Mucosa of rectum (tissue), 2 donors: ENCODE data around the gene MVD.
A peak's percentile ranks its signal among the peaks of the same experiment; 100 is the strongest.

Source experiments
- H3K27ac ChIP-seq, 2 donors: one replicate each; pipeline ENCODE4 v1.7.0; 2013; ENCODE audit warnings: inconsistent platforms in 2 of 2, low read depth in 2 of 2, low read length in 2 of 2
- H3K27me3 ChIP-seq, 2 donors: one replicate each; pipeline ENCODE4 v1.7.0; 2013; ENCODE audit warnings: low read length in 2 of 2; ENCODE audit not compliant: control insufficient read depth in 2 of 2, insufficient read depth in 2 of 2
- H3K36me3 ChIP-seq, 2 donors: one replicate each; pipeline ENCODE4 v1.7.0; 2013; ENCODE audit warnings: low read length in 2 of 2; ENCODE audit not compliant: control insufficient read depth in 2 of 2, insufficient read depth in 2 of 2
- H3K4me1 ChIP-seq, 2 donors: one replicate each; pipeline ENCODE4 v1.7.0; 2013; ENCODE audit warnings: low read length in 2 of 2, mild to moderate bottlenecking in 1 of 2; ENCODE audit not compliant: control insufficient read depth in 2 of 2, insufficient read depth in 2 of 2
- H3K4me3 ChIP-seq, 2 donors: one replicate each; pipeline ENCODE4 v1.7.0; 2013; ENCODE audit warnings: low read length in 2 of 2
- H3K9ac ChIP-seq, 2 donors: one replicate each; pipeline ENCODE4 v1.7.0; 2013; ENCODE audit warnings: low read length in 2 of 2, low read depth in 1 of 2, mild to moderate bottlenecking in 1 of 2
- H3K9me3 ChIP-seq, 2 donors: one replicate each; pipeline ENCODE4 v1.7.0; 2013; ENCODE audit warnings: low read length in 2 of 2; ENCODE audit not compliant: control insufficient read depth in 2 of 2
- donor health status: healthy.
- donor health status: Normal muscosa, but diverticular disease.

The MVD gene

GRCh38 chr16:88697116-88697830 lies 34.4 kb upstream of the MVD start:
- H3K27ac ChIP-seq: no peak overlapping the region
- no peak overlapping the region for H3K9ac ChIP-seq
- peaks cover 0 to 13% of the 10 kb centered on the region in 2 donors for H3K36me3 ChIP-seq

GRCh38 chr16:88696441-88696840 lies 33.5 kb upstream of the MVD start:
- Histone ChIP-seq H3K9ac (no peak overlapping the region), H3K27me3 (no peaks in the 10 kb centered on the region), H3K36me3 (peaks cover 0 to 13% of the 10 kb centered on the region in 2 donors), H3K9me3 (no peaks in the 10 kb centered on the region), H3K27ac (no peak overlapping the region), H3K4me1 (peaks cover 7 to 11% of the 10 kb centered on the region in 2 donors), H3K4me3 (no peak overlapping the region)

More at GRCh38 chr16:88697116-88697830, 34.4 kb upstream of the MVD start:
- Histone ChIP-seq H3K4me1 (peaks cover 12 to 13% of the 10 kb centered on the region in 2 donors), H3K9me3 (no peaks in the 10 kb centered on the region), H3K27me3 (no peaks in the 10 kb centered on the region), H3K4me3 (no peak overlapping the region)

GRCh38 chr16:88695753-88696152 lies 32.9 kb upstream of the MVD start:
- H3K36me3 ChIP-seq: peaks cover 0 to 13% of the 10 kb centered on the region in 2 donors

DNA sequence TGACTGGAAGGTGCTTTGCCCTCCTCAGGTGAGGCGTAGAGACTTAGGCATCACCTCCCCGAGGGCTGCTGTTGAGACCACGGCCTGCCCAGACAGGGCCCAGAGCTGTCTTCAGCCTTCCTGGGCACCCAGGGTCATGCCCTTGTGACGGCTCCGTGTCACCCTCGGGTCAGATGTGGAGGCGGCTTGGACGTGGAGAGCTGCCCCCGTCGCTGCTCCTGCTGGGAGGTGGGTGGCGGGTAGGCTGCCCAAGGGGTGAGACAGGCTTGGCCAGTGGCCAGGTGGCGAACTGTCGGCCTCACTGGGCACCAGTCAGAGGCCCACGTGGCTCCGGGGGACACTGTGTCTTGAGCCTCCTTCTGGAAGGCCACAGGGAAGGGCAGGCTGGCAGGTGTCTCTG lies 32.3 kb upstream of the MVD start:
- no peak overlapping the region for H3K9ac ChIP-seq
- H3K4me3 ChIP-seq: no peak overlapping the region
- peaks cover 0 to 13% of the 10 kb centered on the region in 2 donors for H3K36me3 ChIP-seq
- H3K27ac ChIP-seq: no peak overlapping the region
- peaks cover 4 to 5% of the 10 kb centered on the region in 2 donors for H3K4me1 ChIP-seq
- peaks cover 3 to 4% of the 10 kb centered on the region in 2 donors for H3K27me3 ChIP-seq
- no peaks in the 10 kb centered on the region for H3K9me3 ChIP-seq

More at GRCh38 chr16:88695753-88696152, 32.9 kb upstream of the MVD start:
- no peak overlapping the region for H3K9ac ChIP-seq
- no peaks in the 10 kb centered on the region for H3K9me3 ChIP-seq
- H3K4me3 ChIP-seq: no peak overlapping the region
- H3K4me1 ChIP-seq: peaks cover 4 to 9% of the 10 kb centered on the region in 2 donors
- H3K27ac ChIP-seq: no peak overlapping the region
- peaks cover 0 to 3% of the 10 kb centered on the region in 2 donors for H3K27me3 ChIP-seq

DNA sequence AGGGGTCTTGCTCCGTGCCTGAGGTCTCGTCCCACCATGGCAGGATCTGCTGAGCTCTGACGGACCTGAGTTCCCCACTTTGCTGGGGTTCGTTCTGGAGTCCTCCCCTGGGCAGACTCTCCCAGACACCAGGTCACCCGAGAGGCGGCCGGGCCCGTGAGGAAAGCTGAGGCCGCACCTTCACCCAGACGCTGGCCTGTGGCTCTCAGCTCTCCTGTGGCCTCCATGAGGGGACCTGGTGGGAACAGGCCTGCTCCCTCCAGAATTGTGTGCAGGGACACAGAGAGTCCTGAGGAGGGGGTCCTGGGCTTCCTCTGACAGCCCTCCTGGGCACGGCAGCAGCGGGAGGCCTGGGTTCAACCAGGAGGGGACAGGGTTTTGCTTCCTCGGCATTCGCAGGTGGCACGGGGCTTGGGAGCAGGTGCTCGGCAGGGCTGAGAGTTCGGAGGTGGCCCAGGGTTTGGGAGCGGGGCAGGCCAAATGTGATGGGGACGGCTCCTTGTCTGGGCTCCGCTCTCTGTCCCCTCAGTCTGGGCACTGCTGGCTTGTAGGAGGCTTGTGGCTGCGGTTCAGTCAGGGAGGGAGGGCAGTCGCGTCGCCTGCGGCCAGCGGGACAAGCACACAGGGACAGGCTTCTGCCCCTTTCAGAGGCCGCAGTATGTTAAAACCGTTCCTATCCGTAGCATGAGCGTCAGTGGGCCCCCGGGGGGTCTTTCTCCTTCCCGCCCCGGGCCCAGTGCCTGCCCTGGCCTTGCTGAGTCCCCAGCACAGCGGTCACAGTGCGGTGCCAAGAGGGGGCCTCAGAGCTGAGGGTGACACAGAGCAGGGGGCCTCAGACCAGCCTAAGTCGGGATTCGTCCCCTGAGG lies 31.6 kb upstream of the MVD start:
- Histone ChIP-seq H3K27ac (no peak overlapping the region), H3K9ac (no peak overlapping the region), H3K36me3 (peaks cover 0 to 10% of the 10 kb centered on the region in 2 donors), H3K4me3 (no peak overlapping the region), H3K4me1 (peaks cover 0 to 5% of the 10 kb centered on the region in 2 donors), H3K27me3 (peaks cover 4 to 5% of the 10 kb centered on the region in 2 donors), H3K9me3 (no peaks in the 10 kb centered on the region)

DNA sequence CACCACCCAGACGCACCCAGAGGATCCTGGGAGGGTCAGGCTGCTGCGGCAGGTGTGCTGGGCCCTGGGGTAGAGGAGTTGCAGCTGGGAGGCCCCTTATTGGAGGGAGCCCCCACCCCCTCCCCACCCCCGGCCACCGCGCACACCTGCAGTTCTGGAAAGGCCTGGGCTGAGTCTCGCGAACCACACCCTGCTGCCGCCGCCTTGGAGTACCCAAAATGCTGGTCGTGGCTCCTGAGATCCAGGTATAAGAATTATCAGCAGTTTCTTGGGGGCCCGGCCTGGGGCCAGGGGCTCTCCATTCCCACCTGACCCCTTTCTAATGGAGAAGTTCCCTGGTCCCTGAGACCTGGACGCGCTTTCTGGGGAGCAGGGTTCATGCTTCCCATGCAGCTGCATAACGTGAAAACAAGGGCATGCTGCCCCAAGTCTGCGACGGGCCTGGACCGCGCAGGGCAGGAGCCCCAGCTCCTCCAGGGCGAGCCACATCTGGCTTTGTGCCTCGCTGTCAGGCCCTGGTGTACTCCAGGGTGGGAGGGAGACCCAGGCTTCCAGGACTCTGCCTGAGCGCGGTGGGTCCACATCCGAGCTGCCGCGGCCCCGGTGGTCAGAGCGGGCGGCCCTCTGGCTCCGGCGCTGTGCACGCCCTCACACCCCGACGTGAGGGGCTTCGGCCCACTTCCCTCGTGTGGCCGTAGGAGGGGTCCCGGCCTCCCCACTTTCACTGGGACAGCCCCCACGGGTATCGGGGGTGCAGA lies 30.7 kb upstream of the MVD start:
- H3K4me1 ChIP-seq: peaks cover 0 to 5% of the 10 kb centered on the region in 2 donors
- H3K9me3 ChIP-seq: no peaks in the 10 kb centered on the region
- peaks cover 7 to 9% of the 10 kb centered on the region in 2 donors for H3K27me3 ChIP-seq
- H3K9ac ChIP-seq: no peak overlapping the region
- no peak overlapping the region for H3K4me3 ChIP-seq
- no peak overlapping the region for H3K27ac ChIP-seq
- H3K36me3 ChIP-seq: peaks cover 0 to 9% of the 10 kb centered on the region in 2 donors

- Histone ChIP-seq H3K27me3 (peaks cover 8 to 11% of the 10 kb centered on the region in 2 donors), H3K36me3 (peaks cover 0 to 6% of the 10 kb centered on the region in 2 donors), H3K4me1 (peaks cover 0 to 8% of the 10 kb centered on the region in 2 donors), H3K9me3 (no peaks in the 10 kb centered on the region), H3K4me3 (no peak overlapping the region), H3K27ac (no peak overlapping the region), H3K9ac (no peak overlapping the region)
Observed at GRCh38 chr16:88692861-88693260, 30.0 kb upstream of the MVD start.

- H3K4me1 ChIP-seq: peaks cover under 1 to 11% of the 10 kb centered on the region in 2 donors
- H3K9me3 ChIP-seq: no peaks in the 10 kb centered on the region
- H3K27me3 ChIP-seq: peaks cover 8 to 11% of the 10 kb centered on the region in 2 donors
- H3K36me3 ChIP-seq: peaks cover 0 to 2% of the 10 kb centered on the region in 2 donors
- no peak overlapping the region for H3K9ac ChIP-seq
- peak overlapping the region in 1 of 2 donors; percentile 56 for H3K27ac ChIP-seq
- H3K4me3 ChIP-seq: peak overlapping the region in 1 of 2 donors; percentile 13
Observed at GRCh38 chr16:88691924-88692560, 29.2 kb upstream of the MVD start.

DNA sequence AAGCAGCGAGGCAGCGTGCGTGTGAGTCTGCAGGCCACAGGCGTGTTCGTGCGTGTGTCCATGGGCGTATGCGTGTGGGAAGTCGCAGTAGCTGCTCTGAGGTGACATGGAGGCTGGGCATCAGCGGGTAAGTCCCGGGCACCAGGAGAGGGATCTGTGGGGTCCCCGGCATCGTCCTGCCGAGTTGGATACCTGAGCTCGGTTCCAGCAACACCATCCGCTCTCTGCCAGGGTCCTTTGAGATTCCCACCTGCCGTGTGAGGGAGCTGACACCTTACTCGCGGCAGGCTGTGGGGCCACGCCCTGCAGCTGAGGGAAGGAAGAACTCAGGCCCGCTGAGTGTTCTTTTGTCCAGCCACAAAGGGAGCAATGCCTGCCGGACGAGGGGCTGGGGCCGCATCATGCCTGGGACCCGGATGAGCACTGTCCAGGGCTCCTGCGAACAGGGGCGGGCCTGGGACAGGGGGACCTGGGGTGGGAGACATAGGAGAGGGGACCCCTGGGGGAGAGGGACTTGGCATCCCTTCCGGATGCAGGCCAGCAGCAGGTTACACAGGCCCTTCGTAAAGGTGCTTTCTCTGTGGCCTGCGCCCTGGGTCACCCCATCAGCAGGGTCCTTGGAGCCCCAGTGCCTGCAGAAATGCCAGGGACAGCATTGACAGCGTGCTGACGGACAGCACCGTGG lies 28.4 kb upstream of the MVD start:
- Histone ChIP-seq H3K27ac (no peak overlapping the region), H3K9me3 (no peaks in the 10 kb centered on the region), H3K36me3 (no peaks in the 10 kb centered on the region), H3K9ac (no peak overlapping the region), H3K27me3 (peaks cover 8 to 11% of the 10 kb centered on the region in 2 donors), H3K4me1 (peaks cover 4 to 16% of the 10 kb centered on the region in 2 donors), H3K4me3 (no peak overlapping the region)
